Lower leg skin (tissue), 4 donors: ENCODE results near the gene ST3GAL3. TPM values are rescaled to one million over a fixed set of nuclear protein-coding genes. Genes with fewer than 3 reads are reported as not detected.

Experiments
- DNase-seq, 2 donors: peaks; one replicate each; pipeline ENCODE4 v3.0.0-alpha.2; 2019; ENCODE audit warnings: low spot score in 2 of 2
- H3K4me3 ChIP-seq: fragments of 200-600 bp; sonication (generic); 2 replicates; pipeline ENCODE4 v1.5.1; 2017; ENCODE audit warnings: mild to moderate bottlenecking, low read depth; ENCODE audit not compliant: poor library complexity, severe bottlenecking
- POLR2A ChIP-seq, 2 donors: fragments of 450-650 bp; IDR thresholded peaks; one replicate each; pipeline ENCODE4 v1.6.1; 2016 to 2017; ENCODE audit warnings: antibody characterized with exemption in 2 of 2, mild to moderate bottlenecking in 1 of 2, moderate library complexity in 1 of 2
- WGBS, 2 donors: methylation state at CpG; one replicate each; pipeline ENCODE4 v1.1.5; 2018; 5-methylcytosine and 5-hydroxymethylcytosine counted together
- intact Hi-C: fragments of 100-400 bp; cut with DNase I; formaldehyde crosslinking; loops from one replicate; pipeline ENCODE4 v1.15.0; 2023; ENCODE audit warnings: low total_unique reads
- total RNA-seq, 4 donors: library from RNA; depleted of rRNA; stranded (reverse); fragments of >200 nt; gene quantifications; one replicate each; pipeline ENCODE4 v1.1.0, GENCODE V29; 2016
- TF ChIP-seq, protein P1 (sequence below), 3 donors: fragments of 450-650 bp; IDR thresholded peaks; one replicate each; pipeline ENCODE4 v1.5.1; 2016; ENCODE audit warnings: antibody characterized with exemption in 3 of 3, mild to moderate bottlenecking in 3 of 3, moderate library complexity in 2 of 3

ST3GAL3 gene
- total RNA-seq, 4 donors from 2014 or later, result 6.9 to 10.5 (median 8.0) TPM

- intact Hi-C loops, result no loop called here
- no peak for TF ChIP-seq POLR2A (IDR thresholded peaks at IDR 0.05)
- TF ChIP-seq, protein P1, sequence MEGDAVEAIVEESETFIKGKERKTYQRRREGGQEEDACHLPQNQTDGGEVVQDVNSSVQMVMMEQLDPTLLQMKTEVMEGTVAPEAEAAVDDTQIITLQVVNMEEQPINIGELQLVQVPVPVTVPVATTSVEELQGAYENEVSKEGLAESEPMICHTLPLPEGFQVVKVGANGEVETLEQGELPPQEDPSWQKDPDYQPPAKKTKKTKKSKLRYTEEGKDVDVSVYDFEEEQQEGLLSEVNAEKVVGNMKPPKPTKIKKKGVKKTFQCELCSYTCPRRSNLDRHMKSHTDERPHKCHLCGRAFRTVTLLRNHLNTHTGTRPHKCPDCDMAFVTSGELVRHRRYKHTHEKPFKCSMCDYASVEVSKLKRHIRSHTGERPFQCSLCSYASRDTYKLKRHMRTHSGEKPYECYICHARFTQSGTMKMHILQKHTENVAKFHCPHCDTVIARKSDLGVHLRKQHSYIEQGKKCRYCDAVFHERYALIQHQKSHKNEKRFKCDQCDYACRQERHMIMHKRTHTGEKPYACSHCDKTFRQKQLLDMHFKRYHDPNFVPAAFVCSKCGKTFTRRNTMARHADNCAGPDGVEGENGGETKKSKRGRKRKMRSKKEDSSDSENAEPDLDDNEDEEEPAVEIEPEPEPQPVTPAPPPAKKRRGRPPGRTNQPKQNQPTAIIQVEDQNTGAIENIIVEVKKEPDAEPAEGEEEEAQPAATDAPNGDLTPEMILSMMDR (IDR thresholded peaks at IDR 0.05), result no peak
- no peak for DNase-seq
- H3K4me3 ChIP-seq, result no peak overlapping the region
These were observed 180.4 kb downstream of the ST3GAL3 start for GRCh38 chr1:43887748-43888147.

DNA sequence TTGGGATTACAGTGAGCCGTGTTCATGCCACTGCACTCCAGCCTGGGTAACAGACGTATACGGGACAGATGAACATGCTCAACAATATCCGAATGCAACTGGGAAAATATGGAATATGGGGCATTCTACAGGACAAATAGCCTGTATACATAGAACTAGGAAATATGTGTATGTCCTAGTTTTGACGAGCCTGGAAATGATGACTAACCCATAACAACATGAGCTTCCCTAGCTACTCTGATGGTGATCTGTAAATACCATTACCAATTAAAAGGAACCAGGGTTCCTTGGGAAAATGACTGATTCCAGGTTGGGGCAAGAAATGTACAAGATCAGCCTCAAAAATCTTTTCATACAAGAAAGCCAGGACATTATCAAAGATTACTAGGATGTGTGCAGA, 183.5 kb downstream of the ST3GAL3 start:
- DNase-seq, result no peak
- TF ChIP-seq POLR2A (IDR thresholded peaks at IDR 0.05), result no peak
- TF ChIP-seq, protein P1 (IDR thresholded peaks at IDR 0.05), result no peak
- 85 to 87% methylated on average over 5 of the region's 5 CpGs for WGBS, 2 donors
- H3K4me3 ChIP-seq, result no peak overlapping the region
- intact Hi-C loops, result no loop called here

- H3K4me3 ChIP-seq, result no peak overlapping the region
These were observed 185.7 kb downstream of the ST3GAL3 start for GRCh38 chr1:43893006-43893405.

GRCh38 chr1:43898981-43899380, 191.6 kb downstream of the ST3GAL3 start:
- no peak overlapping the region for H3K4me3 ChIP-seq
- no peak for DNase-seq
- TF ChIP-seq POLR2A (IDR thresholded peaks at IDR 0.05), result no peak
- TF ChIP-seq, protein P1 (IDR thresholded peaks at IDR 0.05), result no peak
- intact Hi-C loops, result no loop called here
- 97 to 98% methylated on average over 12 of the region's 12 CpGs for WGBS, 2 donors

More at GRCh38 chr1:43893006-43893405, 185.7 kb downstream of the ST3GAL3 start:
- intact Hi-C loops, result no loop called here
- WGBS, 2 donors, result 42 to 70% methylated on average over 1 of the region's 1 CpG
- TF ChIP-seq POLR2A (IDR thresholded peaks at IDR 0.05), result no peak
- TF ChIP-seq, protein P1 (IDR thresholded peaks at IDR 0.05), result no peak
- no peak for DNase-seq

DNA sequence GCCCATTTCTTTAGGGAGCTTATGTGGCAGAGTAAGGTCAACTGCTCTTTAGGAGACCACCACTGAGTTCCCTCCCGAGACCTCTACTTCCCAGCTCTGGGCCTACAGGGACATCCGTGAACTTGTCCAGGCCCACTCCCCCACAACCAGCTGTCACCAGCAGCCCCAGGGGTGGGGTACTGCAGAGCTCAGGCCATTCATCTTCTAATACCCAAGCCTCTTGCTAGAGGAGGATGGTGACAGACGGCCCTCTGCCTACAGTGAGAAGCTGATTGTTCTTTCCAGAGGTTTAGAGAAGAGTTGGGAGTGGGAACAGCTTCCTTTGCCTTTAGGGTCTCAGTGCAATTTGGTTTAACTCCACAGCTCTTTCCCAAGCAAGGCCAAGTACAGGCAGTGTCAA, 193.1 kb downstream of the ST3GAL3 start:
- no peak for DNase-seq
- no peak overlapping the region for H3K4me3 ChIP-seq
- 87 to 93% methylated on average over 3 of the region's 3 CpGs for WGBS, 2 donors
- intact Hi-C loops, result no loop called here
- TF ChIP-seq, protein P1 (IDR thresholded peaks at IDR 0.05), result no peak
- TF ChIP-seq POLR2A (IDR thresholded peaks at IDR 0.05), result no peak

DNA sequence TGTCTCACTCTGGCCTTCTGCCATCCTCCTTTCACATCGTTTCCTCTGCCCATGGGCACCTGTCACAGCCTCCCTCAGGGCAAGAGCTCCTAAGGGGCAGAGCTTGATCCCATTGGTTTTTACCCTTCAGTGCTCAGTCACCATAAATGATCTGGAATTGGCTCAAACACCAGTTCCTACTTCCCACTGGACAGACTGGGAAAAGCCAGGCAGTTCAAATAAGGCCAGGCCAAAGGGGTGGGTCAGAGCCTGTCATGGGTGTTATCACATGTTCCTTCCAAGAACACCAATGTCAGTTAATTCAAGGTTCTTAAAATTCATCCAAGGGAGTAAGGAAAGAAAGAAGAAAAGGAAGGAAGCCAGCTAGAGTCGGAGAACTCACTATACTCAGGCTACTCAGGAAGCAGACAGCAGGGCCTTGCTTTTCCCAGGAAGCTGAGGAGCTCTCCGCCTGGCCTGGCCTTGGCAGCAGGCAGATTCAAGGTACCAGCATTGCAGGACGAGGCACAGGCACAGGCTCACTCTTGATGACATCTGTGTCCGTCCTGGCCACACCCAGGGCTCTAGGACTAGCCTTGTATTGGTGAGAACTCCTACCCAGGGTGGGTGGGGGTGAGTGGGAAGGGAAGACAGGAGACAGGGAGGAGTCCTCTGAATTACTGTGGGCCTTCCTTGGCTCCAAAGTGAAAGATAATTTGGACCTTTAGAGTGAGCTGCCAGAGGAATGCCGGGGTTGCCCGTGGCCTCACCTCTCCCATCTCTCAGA, 194.0 kb downstream of the ST3GAL3 start:
- H3K4me3 ChIP-seq, result no peak overlapping the region
- DNase-seq, result no peak
- intact Hi-C loops, result no loop called here
- TF ChIP-seq, protein P1 (IDR thresholded peaks at IDR 0.05), result no peak
- TF ChIP-seq POLR2A (IDR thresholded peaks at IDR 0.05), result no peak
- 52 to 66% methylated on average over 7 of the region's 7 CpGs for WGBS, 2 donors
